Measurements from ENCODE around the gene TMPRSS9. TPM values are rescaled to one million over a fixed set of nuclear protein-coding genes. Genes with fewer than 3 reads are reported as not detected.

The TMPRSS9 gene
- polyA plus RNA-seq, 1 donor from 2014 or later, result not detected

DNA sequence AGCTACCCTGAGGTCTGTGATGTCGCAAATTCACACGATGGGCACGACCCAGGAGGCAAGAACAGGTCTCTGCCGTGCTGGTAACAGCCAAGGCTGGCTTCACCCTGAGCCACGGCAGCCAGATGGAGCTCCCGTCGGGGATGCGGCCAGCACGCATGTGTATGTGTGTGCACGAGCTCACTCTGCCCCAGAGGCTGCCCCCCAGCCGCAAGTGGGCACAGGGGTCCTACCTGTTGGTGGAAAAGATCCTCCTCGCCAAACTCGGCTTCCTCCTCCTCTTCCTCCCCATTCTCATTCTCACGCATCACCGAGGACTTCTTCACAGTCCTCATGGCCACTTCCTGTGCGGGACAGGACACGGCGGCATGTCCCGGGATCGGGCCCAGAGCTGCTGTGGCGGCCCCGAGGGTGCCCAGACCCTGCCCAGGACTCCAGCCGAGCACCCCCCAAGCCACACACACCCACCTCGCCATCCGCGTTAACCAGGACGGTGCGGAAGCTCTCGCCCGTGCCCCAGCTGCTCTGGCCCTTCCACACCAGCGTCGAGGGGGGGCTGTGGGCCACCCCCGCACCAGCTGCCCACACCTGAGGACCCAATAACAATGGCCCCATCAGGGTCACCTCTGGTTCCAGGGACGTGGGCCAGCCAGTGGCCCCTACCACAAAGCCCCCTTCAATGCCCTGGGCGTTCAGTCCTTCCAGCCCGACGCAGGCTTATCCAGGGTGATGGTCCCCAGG lies 71.4 kb downstream of the TMPRSS9 start:
- H3K4me3 ChIP-seq (ENCODE audit: low read length), result no peak overlapping the region
- no peak overlapping the region for H3K27ac ChIP-seq (ENCODE audit: low read length)
- TF ChIP-seq, protein P1, sequence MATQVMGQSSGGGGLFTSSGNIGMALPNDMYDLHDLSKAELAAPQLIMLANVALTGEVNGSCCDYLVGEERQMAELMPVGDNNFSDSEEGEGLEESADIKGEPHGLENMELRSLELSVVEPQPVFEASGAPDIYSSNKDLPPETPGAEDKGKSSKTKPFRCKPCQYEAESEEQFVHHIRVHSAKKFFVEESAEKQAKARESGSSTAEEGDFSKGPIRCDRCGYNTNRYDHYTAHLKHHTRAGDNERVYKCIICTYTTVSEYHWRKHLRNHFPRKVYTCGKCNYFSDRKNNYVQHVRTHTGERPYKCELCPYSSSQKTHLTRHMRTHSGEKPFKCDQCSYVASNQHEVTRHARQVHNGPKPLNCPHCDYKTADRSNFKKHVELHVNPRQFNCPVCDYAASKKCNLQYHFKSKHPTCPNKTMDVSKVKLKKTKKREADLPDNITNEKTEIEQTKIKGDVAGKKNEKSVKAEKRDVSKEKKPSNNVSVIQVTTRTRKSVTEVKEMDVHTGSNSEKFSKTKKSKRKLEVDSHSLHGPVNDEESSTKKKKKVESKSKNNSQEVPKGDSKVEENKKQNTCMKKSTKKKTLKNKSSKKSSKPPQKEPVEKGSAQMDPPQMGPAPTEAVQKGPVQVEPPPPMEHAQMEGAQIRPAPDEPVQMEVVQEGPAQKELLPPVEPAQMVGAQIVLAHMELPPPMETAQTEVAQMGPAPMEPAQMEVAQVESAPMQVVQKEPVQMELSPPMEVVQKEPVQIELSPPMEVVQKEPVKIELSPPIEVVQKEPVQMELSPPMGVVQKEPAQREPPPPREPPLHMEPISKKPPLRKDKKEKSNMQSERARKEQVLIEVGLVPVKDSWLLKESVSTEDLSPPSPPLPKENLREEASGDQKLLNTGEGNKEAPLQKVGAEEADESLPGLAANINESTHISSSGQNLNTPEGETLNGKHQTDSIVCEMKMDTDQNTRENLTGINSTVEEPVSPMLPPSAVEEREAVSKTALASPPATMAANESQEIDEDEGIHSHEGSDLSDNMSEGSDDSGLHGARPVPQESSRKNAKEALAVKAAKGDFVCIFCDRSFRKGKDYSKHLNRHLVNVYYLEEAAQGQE (IDR thresholded peaks at IDR 0.05; ENCODE audit: borderline replicate concordance), result no peak
- TF ChIP-seq MXI1 (conservative IDR thresholded peaks at IDR 0.05; ENCODE audit: poor library complexity, severe bottlenecking) (no peak), POLR2AphosphoS5 (IDR thresholded peaks at IDR 0.05) (no peak), CTCF (IDR thresholded peaks at IDR 0.05; ENCODE audit: poor library complexity, severe bottlenecking) (no peak), EZH2 (IDR thresholded peaks at IDR 0.05; ENCODE audit: borderline replicate concordance, insufficient read depth, low read length, poor library complexity, severe bottlenecking) (no peak), EP300 (conservative IDR thresholded peaks at IDR 0.05; ENCODE audit: poor library complexity, severe bottlenecking) (no peak), SMC3 (conservative IDR thresholded peaks at IDR 0.05; ENCODE audit: poor library complexity) (no peak), TAF1 (IDR thresholded peaks at IDR 0.05; ENCODE audit: low read depth) (no peak), RAD21 (conservative IDR thresholded peaks at IDR 0.05) (no peak)
- H4K20me1 ChIP-seq (ENCODE audit: insufficient read depth), result peaks cover 3% of the 10 kb centered on the region
- H3K79me2 ChIP-seq (replicated peaks; ENCODE audit: insufficient read depth, low read length), result peaks cover 5% of the 10 kb centered on the region
- H3K9ac ChIP-seq (ENCODE audit: low read length), result no peak overlapping the region
- H3F3A ChIP-seq (ENCODE audit: insufficient read depth, low read length, poor library complexity, severe bottlenecking), result no peaks in the 10 kb centered on the region
- H3K4me2 ChIP-seq (ENCODE audit: low read length), result no peak overlapping the region
- no peaks in the 10 kb centered on the region for H3K27me3 ChIP-seq (ENCODE audit: insufficient read depth, low read depth, low read length)
- no peak overlapping the region for H2AFZ ChIP-seq (ENCODE audit: low read depth, low read length)
- no peaks in the 10 kb centered on the region for H3K36me3 ChIP-seq (ENCODE audit: insufficient read depth, low read length)
- no peaks in the 10 kb centered on the region for H3K9me3 ChIP-seq (ENCODE audit: low read length)
- H3K9me2 ChIP-seq (ENCODE audit: insufficient read depth, low read length), result no peaks in the 10 kb centered on the region

DNA sequence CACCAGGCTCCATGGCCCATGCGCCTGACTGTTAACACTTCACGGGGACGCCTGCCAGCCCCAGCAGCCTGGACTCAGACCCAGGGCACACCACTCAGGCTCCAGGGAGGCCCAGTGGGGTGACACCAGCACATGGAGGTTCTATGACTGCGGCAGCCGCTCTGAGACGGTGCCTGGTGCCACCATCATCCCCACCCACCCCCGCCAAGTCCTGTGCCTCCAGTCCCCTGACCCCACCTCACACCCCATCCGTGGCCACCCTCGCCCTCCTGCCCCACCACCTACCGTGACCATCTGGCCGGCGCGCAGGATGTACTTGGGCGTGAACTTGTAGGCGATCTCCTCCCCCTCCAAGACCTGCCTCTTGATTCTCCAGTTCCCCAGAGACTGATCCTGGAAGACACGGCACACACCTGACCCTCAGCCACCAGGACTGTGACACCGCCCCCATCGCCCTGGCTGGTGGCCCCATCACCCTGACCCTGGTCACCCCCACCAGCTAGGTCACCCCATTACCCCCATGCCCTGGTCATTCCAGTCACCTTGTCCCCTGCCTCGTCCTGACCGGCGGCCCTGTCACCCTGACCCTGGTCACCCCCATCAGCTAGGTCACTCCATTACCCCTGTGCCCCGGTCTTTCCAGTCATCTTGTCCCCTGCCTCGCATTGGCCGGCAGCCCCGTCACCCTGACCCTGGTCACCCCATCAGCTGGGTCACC lies 72.2 kb downstream of the TMPRSS9 start:
- no peaks in the 10 kb centered on the region for H3F3A ChIP-seq (ENCODE audit: insufficient read depth, low read length, poor library complexity, severe bottlenecking)
- no peak overlapping the region for H3K4me3 ChIP-seq (ENCODE audit: low read length)
- TF ChIP-seq MXI1 (conservative IDR thresholded peaks at IDR 0.05; ENCODE audit: poor library complexity, severe bottlenecking), result no peak
- no peak for TF ChIP-seq EP300 (conservative IDR thresholded peaks at IDR 0.05; ENCODE audit: poor library complexity, severe bottlenecking)
- TF ChIP-seq TAF1 (IDR thresholded peaks at IDR 0.05; ENCODE audit: low read depth), result no peak
- TF ChIP-seq SMC3 (conservative IDR thresholded peaks at IDR 0.05; ENCODE audit: poor library complexity), result no peak
- no peak overlapping the region for H3K4me2 ChIP-seq (ENCODE audit: low read length)
- no peak overlapping the region for H3K9ac ChIP-seq (ENCODE audit: low read length)
- H3K27me3 ChIP-seq (ENCODE audit: insufficient read depth, low read depth, low read length), result no peaks in the 10 kb centered on the region
- no peaks in the 10 kb centered on the region for H3K9me2 ChIP-seq (ENCODE audit: insufficient read depth, low read length)
- no peaks in the 10 kb centered on the region for H3K9me3 ChIP-seq (ENCODE audit: low read length)
- H3K27ac ChIP-seq (ENCODE audit: low read length), result no peak overlapping the region
- H3K79me2 ChIP-seq (replicated peaks; ENCODE audit: insufficient read depth, low read length), result no peaks in the 10 kb centered on the region
- H3K36me3 ChIP-seq (ENCODE audit: insufficient read depth, low read length), result no peaks in the 10 kb centered on the region
- H2AFZ ChIP-seq (ENCODE audit: low read depth, low read length), result no peak overlapping the region
- H4K20me1 ChIP-seq (ENCODE audit: insufficient read depth), result no peaks in the 10 kb centered on the region

Data from neural cell (in vitro differentiated cells).